Stromal cell of bone marrow (primary cell): Measurements from ENCODE around the gene INPP4B.
"Not testable (repeated sequence)": the region's sequence is repeated elsewhere in the genome, so short reads cannot be mapped to it uniquely, and the experiment has no call there.

Experiments
- DNase-seq: peaks from one replicate; pipeline ENCODE4 v3.0.0-alpha.2; 2012; ENCODE audit warnings: low read depth

Gene INPP4B

DNA sequence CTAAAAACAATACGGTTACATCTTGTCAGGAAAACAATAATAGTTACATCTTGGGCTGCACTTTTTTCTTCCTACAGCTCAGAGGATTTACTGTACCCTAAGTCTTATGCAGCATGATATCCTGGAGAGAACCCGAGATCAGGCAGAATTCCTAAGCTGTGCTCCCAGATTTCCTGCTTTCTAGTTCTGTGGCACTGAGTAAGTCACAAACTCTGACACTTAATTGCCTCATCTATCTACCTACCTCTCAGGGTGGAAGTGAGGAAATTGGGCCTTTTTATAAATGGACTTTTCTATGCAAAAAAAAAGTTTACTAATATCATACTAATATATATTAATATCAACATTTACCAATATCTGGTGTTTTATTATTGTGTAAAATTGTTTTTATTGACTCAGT is 438.5 kb downstream of the INPP4B start:
- no peak for DNase-seq

DNA sequence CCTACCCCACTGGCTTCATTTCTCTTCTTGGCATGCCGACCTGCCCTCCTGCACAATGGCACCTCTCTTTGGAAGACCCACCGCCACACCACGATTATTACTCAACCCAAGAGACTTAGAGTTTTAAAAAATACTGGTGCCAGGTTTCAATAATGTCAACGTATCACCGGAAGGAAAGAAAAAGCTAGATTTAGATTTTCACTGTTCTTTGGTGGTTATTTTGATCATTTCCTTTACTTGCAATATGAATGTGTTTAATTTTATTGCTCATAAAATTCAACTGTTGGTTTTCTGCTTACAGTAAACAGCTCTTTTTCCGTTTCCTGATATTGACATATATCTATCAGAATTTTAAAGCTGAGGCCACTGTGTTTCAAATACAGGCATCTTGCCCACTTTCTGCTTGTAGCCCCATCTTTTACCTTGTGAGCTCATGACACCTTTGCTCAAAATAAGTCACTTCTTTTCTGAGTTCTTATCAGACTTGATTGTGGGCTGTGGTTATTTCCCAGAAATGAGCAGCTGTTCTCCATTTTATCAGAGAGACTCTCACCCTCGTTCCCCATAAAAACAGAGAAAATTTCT is 439.1 kb downstream of the INPP4B start:
- DNase-seq: no peak

GRCh38 chr4:142406499-142406835 is 439.6 kb downstream of the INPP4B start:
- DNase-seq: no peak

- DNase-seq: no peak
Observed at GRCh38 chr4:142405695-142406498, 440.2 kb downstream of the INPP4B start.

DNA sequence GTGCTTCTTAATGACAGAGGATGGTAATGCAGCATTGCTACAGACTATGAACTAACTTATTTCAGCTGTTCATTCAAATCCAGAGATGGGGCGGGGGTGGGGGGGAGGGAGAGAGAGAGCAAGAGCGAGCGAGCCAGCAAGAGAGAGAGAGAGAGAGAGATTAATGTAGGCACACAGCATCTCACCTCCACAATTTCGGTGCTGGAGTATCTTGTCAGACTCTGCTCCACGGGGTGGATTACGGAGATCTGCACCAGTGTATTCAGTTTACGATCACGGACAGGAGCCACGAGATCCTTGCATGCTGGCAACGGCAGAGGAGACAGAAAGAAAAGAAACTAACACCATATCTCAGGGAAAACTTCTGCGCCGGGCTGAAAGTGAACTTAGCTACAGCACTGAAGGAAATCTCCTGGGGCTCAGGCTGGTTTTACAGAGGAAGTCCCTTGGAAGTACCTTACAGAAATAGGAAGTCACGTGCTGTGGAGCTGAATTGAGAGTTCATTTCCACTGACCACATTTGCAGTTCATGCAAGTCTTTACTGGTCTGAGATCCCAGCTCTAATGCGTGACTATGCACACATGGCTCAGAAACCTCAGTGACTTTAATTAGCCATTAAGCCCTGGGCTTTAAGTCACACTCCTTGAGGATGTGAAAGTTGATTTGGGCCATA is 440.9 kb downstream of the INPP4B start:
- DNase-seq: no peak

GRCh38 chr4:142404191-142404611 is 441.9 kb downstream of the INPP4B start:
- DNase-seq: peak; percentile 69

DNA sequence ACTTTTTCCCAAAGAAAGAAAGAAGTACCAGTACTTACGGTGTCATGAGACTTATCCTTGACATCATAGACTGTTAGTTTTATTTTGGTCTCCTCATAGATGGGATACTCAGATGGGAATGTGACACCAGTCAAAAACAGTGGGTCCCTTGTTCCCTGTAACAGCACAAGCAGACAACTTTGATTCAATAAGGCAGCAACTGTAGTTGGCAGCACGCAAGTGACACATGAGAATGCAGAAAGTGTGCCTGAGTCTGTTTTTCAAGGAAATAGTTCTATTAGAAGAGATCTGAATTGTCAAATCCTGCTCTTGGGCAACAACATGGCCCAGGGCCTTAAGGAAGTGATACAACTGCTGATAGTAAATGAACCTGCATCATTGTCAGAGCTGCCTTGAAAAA is 443.2 kb downstream of the INPP4B start:
- DNase-seq: no peak

GRCh38 chr4:142402156-142402555 is 443.9 kb downstream of the INPP4B start:
- no peak for DNase-seq

DNA sequence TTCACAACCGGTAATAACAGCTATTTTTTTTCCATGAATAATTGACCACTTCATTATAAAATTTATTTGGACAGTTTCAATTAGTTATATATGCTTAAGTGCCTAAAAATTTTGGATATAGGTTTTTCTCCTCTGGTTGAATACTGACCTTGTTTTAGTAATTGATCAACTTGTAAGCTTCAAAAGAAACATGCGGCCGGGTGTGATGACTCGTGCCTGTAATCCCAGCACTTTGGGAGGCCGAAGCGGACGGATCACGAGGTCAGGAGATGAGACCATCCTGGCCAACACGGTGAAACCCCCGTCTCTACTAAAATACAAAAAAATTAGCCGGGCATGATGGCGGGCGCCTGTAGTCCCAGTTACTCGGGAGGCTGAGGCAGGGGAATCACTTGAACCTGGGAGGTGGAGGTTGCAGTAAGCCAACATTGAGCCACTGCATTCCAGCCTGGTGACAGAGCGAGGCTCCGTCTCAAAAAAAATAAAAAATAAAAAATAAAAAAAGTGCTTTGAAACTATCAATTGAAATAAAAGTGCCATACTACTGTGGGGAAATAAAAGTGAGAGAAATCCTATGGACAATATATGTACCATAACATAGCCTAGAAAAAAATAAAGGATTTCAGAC is 448.6 kb downstream of the INPP4B start:
- DNase-seq: not testable (repeated sequence)

GRCh38 chr4:142396279-142396678 is 449.8 kb downstream of the INPP4B start:
- DNase-seq: no peak

DNA sequence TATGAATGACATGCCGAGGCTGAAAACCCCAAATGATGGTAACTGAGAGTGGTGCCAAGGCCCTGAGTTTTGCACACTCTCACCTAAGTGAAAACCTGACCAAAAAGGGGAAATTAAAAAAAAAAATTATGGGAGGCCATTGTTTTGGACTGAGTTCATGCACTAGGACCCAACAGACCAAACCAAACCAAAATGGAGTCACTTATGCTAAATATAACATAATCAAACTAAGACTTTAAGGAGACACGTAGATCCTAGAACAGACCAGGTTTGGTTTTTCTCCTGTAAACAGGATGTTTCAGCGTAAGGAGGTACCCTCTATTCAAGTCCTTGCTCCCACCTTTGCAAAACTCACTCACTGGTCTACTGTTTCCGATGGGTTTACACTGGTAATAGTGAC is 453.0 kb downstream of the INPP4B start:
- DNase-seq: no peak

GRCh38 chr4:142386856-142387255 is 459.2 kb downstream of the INPP4B start:
- DNase-seq: no peak

GRCh38 chr4:142386449-142386848 is 459.7 kb downstream of the INPP4B start:
- no peak for DNase-seq

DNA sequence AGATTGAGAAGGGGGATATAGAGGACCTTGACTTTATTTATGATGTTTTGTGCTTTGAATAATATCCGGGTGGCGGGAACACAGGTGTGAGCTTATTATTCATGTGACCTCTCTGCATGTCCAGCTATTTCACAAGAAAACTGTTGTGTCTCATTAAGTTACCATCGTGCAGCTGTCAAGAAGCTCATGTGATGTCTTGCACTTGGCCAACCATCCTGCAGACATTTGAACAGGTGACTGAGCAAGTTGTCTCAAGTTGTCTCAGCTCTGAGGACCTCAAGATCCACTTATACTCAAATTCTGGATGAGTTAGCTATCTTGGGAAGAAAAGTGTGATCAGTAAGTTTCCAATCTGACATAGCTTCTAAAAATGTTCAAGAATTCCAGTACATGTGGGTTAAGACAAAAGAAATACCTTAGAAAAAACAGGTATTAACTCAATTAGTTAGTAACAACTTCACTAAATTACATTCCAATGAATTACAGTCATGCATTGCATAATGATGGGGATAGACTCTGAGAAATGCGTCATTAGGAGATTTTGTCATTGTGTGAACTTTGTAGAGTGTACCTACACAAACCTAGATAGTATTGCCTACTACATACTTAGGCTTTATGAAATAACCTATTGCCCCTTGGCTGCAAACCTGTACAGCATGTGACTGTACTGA is 462.2 kb downstream of the INPP4B start:
- DNase-seq: no peak

DNA sequence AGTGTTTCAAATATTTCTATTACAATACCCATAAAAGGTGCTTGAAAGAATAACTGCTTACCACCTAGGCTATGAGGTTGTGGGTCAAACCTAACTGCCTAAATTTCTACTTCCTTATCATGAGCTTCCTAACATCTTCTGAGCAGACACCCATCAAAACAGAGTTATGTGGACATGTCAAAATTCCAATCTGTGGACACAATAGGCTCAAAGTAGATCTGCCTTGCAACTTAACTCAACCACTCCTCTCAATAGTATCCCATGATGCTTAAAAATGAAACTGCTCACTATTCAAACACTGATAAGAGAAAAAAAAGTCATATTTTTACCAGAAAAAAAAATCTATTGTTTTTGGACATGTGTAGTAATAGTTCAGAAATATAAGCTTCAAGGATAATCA is 462.7 kb downstream of the INPP4B start:
- DNase-seq: no peak

- DNase-seq: no peak
Observed at GRCh38 chr4:142380052-142380602, 466.0 kb downstream of the INPP4B start.

DNA sequence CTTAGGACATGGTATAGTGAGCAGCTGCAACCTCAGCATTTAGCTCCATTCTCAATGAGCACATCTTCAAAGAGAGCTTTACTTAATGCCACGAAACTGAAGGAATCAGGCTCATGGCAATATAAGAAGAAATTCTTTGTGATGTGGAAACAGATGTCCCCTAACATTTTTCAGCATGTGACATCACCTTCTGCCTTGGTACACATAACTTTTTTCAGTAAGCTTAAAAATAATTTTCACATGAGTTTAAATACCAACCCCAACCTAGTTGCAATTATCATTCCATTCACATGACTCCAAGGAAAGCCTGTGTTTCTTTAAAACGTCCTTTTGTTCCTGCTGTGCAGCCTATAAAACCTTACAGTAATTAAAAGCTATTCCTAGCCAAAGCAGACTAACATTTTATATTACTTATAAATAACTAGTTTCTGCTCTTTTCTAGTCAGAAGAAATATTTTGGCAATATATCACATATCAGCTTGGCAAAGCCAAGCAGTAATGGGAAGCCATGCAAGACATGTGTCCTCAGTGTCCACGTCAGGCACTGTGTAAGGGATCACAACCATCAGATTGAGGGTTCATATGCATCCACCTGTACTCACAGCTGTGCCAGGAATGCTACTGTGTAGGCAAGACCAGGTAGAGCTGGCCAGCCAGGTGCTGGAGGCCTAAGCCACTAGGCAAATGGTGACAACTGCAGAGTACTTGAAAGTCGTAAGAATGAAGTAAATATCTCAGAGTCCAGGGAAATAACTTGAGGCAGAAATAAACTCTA is 466.6 kb downstream of the INPP4B start:
- peak; percentile 24 for DNase-seq

DNA sequence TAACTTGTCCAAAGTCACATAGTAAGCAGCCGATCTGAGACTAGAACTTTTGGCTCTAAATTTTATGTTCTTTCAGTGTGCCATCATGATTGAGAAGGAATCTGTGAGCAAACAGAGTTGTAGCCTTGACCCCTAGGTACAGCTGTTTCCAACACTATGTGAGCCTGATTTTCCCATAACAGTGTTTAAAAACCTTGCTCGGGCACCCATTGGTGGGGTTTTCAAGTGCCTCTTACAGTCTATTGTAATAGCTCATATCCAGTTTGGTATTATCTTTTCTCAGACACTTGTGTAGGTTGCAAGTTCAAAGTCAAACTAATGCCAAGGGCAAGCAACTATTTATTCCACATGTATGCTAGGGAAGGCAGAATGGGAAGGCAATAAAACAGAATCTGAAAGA is 467.9 kb downstream of the INPP4B start:
- no peak for DNase-seq

DNA sequence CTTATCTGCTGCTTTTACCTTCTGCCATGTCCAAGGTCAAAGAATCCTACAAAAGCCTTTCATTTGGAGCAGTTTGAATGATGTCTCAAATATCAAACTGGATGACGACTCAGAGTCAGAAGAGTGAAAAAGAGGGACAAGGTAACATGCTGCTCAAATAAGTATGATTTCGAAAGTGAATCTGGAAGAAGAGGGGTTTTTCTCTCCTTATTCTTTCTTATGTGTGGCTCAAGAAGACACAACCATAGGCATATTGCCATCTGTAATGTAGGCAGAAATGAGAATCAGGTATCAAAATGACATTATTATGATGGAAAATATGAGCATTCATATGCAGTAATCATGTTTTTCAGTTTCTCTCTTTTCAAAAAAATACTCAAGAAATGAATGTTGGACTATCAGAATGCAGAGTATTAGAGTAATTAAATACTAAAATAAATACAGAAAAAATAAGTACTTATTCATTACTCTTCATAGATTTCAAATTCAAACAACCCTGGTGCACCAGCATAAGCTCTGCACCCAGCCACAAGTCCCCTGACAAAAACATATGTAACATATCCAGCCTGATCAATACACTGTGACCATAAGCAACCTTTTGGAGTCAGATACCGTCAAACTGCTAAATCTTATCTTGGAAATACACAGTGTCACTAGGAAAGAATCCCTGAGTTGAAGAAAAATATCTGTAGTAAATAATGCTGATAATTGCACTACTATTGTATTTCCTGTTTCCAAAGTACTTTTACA is 468.6 kb downstream of the INPP4B start:
- DNase-seq: no peak

DNA sequence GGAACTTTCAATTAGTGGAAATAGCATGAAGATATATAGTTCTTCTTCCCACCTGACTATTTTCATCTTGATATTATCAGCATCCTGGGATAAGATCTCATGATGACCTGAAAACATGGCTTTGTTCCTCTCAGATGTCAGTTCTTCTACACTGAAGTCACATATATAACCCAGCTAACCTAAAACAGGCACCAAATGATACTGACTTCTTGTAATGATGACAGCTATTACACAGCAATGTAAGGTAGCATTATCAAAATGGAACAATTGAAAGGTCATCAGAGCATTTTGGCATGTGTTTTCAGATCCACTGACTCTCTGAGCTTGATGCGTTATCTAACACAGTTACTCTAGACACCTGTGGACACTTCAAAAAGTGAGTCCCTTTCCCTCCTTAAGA is 469.9 kb downstream of the INPP4B start:
- DNase-seq: no peak

DNA sequence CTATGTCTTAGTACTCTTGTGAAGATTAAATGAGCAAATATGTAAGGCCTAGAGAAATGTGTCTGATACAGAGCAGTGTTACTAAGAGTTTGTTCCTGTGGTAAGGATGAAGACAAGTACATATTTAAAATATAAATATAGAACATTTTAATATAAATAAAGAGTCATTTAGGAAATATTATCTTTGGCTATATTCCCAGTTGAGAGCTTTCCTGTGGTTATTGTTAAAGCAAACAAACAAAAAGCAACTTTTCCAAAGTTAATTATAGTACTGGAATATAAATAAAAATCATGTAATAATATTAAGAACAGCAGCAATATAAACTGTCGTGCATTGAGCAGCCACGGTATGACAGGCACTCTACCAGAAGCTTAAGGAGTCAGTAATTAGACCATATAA is 472.5 kb downstream of the INPP4B start:
- no peak for DNase-seq
